GM19193 (cell line): ENCODE results near the gene SMURF1.

Experiments
- POLR2A ChIP-seq: IDR thresholded peaks from 4 replicates; pipeline ENCODE4 v1.6.1; 2011; ENCODE audit not compliant: insufficient read depth, insufficient read length; ENCODE audit errors: extremely low read depth

SMURF1 gene

GRCh38 chr7:99143853-99144672, at the start of gene SMURF1:
Gene SMURF1, minus strand, starts transcription at chr7:99144108. Its CDS starts 328 bp downstream, at chr7:99143780.
- TF ChIP-seq POLR2A, result peak; percentile 85

GRCh38 chr7:99191869-99192596, 48.1 kb upstream of the SMURF1 start:
- no peak for TF ChIP-seq POLR2A

GRCh38 chr7:99190359-99191009, 46.6 kb upstream of the SMURF1 start:
- TF ChIP-seq POLR2A, result no peak

GRCh38 chr7:99189222-99189621, 45.3 kb upstream of the SMURF1 start:
- TF ChIP-seq POLR2A, result no peak

DNA sequence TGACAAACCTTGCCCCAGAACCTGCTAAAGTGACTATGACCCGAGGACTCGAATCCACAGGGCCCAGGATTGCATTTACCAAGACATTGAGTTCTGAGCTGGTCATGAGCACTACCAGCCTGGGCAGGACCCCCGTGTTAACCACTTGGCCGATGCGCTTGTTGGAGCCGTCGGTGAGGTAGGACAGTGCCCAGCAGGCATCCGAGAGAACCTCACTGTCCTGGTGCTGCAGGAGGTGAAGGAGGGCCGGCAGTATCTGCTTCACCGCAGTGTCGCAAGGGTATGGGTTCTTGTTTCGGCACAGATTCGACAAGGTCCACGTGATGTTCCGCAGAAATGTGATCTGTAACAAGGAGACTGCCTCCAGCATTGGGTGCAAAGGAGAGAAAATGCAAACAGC, 44.3 kb upstream of the SMURF1 start:
- no peak for TF ChIP-seq POLR2A

GRCh38 chr7:99184532-99185218, 40.8 kb upstream of the SMURF1 start:
- TF ChIP-seq POLR2A, result no peak

DNA sequence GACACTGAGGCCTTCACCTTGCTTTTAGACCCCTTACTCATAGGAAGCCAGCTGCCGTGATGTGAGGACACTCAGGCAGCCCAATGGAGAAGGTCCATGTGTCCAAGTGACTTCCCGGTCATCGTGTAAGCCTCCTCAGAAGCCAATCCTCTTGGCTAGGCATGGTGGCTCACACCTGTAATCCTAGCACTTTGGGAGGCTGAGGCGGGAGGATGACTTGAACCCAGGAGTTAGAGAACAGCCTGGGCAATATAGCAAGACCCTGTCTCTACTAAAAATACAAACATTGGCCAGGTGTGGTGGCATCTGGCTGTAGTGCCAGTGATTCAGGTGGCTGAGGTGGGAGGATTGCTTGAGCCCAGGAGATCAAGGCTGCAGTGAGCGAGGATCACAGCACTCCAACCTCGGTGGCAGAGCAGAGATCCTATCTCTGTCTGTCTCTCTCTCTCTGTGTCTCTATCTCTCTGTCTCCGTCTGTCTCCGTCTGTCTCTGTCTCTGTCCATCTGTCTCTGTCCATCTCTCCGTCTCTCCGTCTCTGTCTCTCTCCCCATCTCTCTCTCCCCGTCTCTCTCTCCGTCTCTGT, 36.3 kb upstream of the SMURF1 start:
- TF ChIP-seq POLR2A, result no peak

DNA sequence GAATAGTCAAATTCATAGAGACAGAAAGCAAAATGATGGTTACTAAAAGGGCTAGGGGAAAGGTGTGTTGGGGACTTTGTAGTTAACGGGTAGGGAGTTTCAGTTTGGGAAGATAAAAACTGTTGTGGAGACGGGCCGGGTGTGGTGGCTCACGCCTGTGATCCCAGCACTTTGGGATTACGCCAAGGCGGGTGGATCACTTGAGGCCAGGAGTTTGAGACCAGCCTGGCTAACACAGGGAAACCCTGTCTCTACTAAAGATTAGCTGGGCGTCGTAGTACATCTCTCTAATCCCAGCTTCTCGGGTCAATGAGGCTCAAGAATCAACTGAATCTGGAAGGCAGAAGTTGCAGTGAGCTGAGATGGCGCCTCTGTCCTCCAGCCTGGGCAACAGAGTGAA, 33.3 kb upstream of the SMURF1 start:
- no peak for TF ChIP-seq POLR2A

DNA sequence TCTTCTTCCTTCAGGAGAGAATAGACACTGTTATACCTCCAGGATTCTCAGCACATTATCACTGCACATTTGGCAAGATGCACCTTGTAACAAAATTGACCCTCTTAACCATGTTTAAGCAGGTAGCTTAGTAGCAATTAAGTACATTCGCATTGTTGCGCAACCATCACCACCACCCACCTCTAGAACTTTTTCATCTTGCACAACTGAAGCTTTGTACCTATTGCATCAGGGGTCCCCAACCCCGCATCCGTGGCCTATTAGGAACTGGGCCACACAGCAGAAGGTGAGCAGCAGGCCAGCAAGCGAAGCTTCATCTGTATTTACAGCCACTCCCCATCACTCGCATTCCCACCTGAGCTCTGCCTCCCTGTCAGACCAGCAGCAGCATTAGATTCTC, 29.9 kb upstream of the SMURF1 start:
- no peak for TF ChIP-seq POLR2A

- TF ChIP-seq POLR2A, result no peak
Measured at GRCh38 chr7:99171731-99172130, 27.8 kb upstream of the SMURF1 start.

DNA sequence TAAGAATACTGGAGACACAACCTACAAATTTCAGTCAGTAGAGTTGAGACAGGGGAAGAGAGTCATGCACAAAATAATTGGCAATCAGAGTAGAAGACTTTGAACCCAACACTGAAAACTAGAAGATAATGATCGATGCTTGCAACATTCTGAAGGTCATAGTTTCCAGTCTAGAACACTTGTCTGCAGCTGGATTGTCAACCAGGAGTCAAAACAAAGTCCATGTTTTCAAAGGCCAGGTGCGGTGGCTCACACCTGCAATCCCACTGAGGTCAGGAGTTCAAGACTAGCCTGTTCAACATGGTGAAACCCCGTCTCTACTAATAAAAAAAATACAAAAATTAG, 26.8 kb upstream of the SMURF1 start:
- TF ChIP-seq POLR2A, result no peak

GRCh38 chr7:99170065-99170729, 26.3 kb upstream of the SMURF1 start:
- TF ChIP-seq POLR2A, result no peak

- TF ChIP-seq POLR2A, result no peak
Measured at GRCh38 chr7:99167072-99167471, 23.2 kb upstream of the SMURF1 start.

DNA sequence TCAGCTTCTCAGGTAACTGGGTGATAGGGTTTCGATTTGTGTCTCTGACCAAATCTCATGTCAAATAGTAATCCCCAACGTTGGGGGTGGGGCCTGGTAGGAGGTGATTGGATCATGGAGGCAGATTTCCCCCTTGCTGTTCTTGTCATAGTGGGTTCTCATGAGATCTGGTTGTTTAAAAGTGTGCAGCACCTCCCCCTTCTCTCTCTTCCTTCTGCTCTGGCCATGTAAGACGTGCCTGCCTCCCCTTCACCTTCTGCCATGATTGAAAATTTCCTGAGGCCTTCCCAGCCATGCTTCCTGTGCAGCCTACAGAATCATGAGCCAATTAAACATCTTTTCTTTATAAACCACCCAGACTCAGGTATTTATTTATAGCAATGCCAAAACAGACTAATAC, 21.9 kb upstream of the SMURF1 start:
- TF ChIP-seq POLR2A, result no peak
